Measurements from ENCODE around the gene HOXA13.
A peak's percentile ranks its signal among the peaks of the same experiment; 100 is the strongest.

The HOXA13 gene

GRCh38 chr7:27170426-27171324, 29.2 kb downstream of the HOXA13 start:
- DNase-seq (ENCODE audit: low read depth) = peak; percentile 18

GRCh38 chr7:27169658-27170425, 30.0 kb downstream of the HOXA13 start:
- peak; percentile 77 for DNase-seq (ENCODE audit: low read depth)

- DNase-seq (ENCODE audit: low read depth) = peak; percentile 84
These were observed 31.5 kb downstream of the HOXA13 start for GRCh38 chr7:27168265-27168947.

GRCh38 chr7:27167916-27168264, 32.0 kb downstream of the HOXA13 start:
- peak; percentile 89 for DNase-seq (ENCODE audit: low read depth)

- peak; percentile 93 for DNase-seq (ENCODE audit: low read depth)
These were observed 33.1 kb downstream of the HOXA13 start for GRCh38 chr7:27166531-27167505.

GRCh38 chr7:27165996-27166530, 33.8 kb downstream of the HOXA13 start:
- DNase-seq (ENCODE audit: low read depth) = peak; percentile 84

GRCh38 chr7:27165089-27165995, 34.5 kb downstream of the HOXA13 start, which contains the start of gene HOXA9:
Gene HOXA9 (minus strand): TSS chr7:27165537. CDS start chr7:27165457, 80 bp downstream.
- DNase-seq (ENCODE audit: low read depth) = peak; percentile 96

GRCh38 chr7:27164367-27165088, 35.4 kb downstream of the HOXA13 start:
- peak; percentile 56 for DNase-seq (ENCODE audit: low read depth)

- no peak for DNase-seq (ENCODE audit: low read depth)
These were observed 35.9 kb downstream of the HOXA13 start for GRCh38 chr7:27164045-27164366.

GRCh38 chr7:27163288-27164044, 36.4 kb downstream of the HOXA13 start:
- DNase-seq (ENCODE audit: low read depth) = peak; percentile 40

GRCh38 chr7:27162561-27163287, 37.2 kb downstream of the HOXA13 start:
- DNase-seq (ENCODE audit: low read depth) = peak; percentile 26

GRCh38 chr7:27161721-27162560, 38.0 kb downstream of the HOXA13 start:
- peak; percentile 43 for DNase-seq (ENCODE audit: low read depth)

- DNase-seq (ENCODE audit: low read depth) = peak; percentile 54
These were observed 38.6 kb downstream of the HOXA13 start for GRCh38 chr7:27161214-27161720.

GRCh38 chr7:27160546-27161213, 39.2 kb downstream of the HOXA13 start:
- DNase-seq (ENCODE audit: low read depth) = peak; percentile 81

- no peak for DNase-seq (ENCODE audit: low read depth)
These were observed 39.7 kb downstream of the HOXA13 start for GRCh38 chr7:27160145-27160545.
